HFF-Myc (cell line): ENCODE results near the gene GPR162.

Experiments
- DNase-seq: peaks from one replicate; pipeline ENCODE4 v3.0.0-alpha.2; 2011; ENCODE audit warnings: low read depth; ENCODE audit errors: extremely low read depth
- H3K4me3 ChIP-seq: replicated peaks from 2 replicates; pipeline ENCODE4 v1.5.1; 2011; ENCODE audit warnings: low read depth, mild to moderate bottlenecking, control low read depth, low read length
- CTCF ChIP-seq: IDR thresholded peaks from 2 replicates; pipeline ENCODE4 v1.5.1; 2012; ENCODE audit warnings: mild to moderate bottlenecking, low read depth, low read length, control low read depth; ENCODE audit errors: missing control alignments

The GPR162 gene

GRCh38 chr12:6836851-6837250, 15.2 kb downstream of the GPR162 start:
- no peak for TF ChIP-seq CTCF
- no peak overlapping the region for H3K4me3 ChIP-seq
- no peak for DNase-seq

DNA sequence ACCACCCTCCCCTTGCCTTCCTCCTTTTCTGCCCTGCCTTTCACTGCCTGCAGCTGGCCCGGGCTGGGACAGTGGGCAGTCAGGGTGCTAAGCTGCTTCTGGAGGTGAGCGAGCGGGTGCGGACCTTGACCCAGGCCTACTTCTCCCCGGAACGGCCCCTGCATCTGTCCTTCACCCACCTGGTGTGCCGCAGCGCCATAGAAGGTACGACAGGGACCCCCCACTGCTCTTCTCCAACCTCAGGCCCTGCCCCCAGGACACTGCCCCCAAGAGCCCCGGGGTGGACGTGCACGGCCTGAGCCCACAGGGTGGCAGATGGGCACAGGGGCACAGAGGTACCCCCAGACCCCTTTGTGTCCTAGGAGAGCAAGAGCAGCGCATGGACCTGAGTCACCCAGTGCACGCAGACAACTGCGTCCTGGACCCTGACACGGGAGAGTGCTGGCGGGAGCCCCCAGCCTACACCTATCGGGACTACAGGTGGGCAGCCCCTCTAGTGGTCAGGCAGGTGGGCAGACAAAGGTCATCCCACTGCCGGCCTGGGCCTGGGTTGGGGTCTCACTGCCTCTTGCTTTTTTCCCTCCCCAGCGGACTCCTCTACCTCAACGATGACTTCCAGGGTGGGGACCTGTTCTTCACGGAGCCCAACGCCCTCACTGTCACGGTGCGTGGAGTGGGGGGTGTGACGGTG, 15.9 kb downstream of the GPR162 start:
- DNase-seq, result no peak
- TF ChIP-seq CTCF, result no peak
- no peak overlapping the region for H3K4me3 ChIP-seq

GRCh38 chr12:6838854-6839253, 17.2 kb downstream of the GPR162 start:
- no peak for DNase-seq

GRCh38 chr12:6839482-6840201, 18.0 kb downstream of the GPR162 start:
- DNase-seq, result no peak
- no peak overlapping the region for H3K4me3 ChIP-seq
- no peak for TF ChIP-seq CTCF

More at GRCh38 chr12:6838854-6839253, 17.2 kb downstream of the GPR162 start:
- no peak for TF ChIP-seq CTCF
- H3K4me3 ChIP-seq, result no peak overlapping the region

DNA sequence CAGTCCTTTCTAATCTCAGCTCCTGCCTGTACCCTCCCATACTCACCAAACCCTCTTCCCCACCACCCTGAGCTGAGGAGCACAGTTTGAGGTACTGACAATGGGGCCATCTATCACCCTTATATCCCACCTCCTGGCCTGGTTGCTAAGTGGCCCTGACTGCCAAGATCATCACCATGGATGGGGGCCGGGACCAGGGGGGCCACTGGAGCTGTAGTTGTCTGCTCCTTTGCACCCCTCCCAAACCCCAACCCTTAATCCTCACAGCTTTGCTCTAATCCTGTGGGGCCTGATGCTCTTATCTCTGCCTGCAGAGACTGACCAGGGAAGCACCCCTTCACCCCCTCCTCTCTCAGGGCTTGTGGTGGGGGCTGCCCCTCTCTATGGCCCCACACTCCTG, 18.7 kb downstream of the GPR162 start:
- TF ChIP-seq CTCF, result no peak

GRCh38 chr12:6840761-6841515, 19.3 kb downstream of the GPR162 start, which contains the start of gene GNB3:
Gene GNB3 (plus strand): TSS chr12:6840925. CDS start chr12:6841288, 363 bp downstream.
- no peak within 1 kb of the TSS for H3K4me3 ChIP-seq
- no peak for TF ChIP-seq CTCF
- no peak for DNase-seq

More for the DNA sequence above, 18.7 kb downstream of the GPR162 start:
- no peak overlapping the region for H3K4me3 ChIP-seq
- DNase-seq, result no peak
